Measurements from ENCODE around the gene EXOC6B. TPM values are rescaled to one million over a fixed set of nuclear protein-coding genes. Genes with fewer than 3 reads are reported as not detected.

EXOC6B gene
- total RNA-seq, 1 donor from 2014 or later = 45.6 TPM

DNA sequence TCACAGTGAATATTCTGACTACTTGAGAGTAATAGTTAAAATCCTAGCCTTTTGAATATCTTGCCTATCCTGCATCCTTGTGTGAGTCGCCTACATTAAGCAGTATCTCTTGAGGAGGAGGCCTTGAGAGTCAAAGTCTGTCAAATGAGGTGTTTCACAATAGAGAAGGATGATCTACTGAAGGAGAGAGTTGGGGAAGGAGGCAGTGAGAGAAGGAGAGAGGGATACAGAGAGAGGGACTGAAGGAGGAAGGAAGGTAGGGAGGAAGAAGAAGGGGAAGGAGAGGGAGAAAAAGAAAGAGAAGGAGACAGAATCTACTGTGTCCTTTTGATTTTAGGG lies 554.6 kb downstream of the EXOC6B start:
- no peak overlapping the region for H3K4me3 Mint-ChIP-seq (ENCODE audit: unreplicated experiment)
- no peaks in the 10 kb centered on the region for H3K36me3 Mint-ChIP-seq (ENCODE audit: low read depth, unreplicated experiment)
- no peak overlapping the region for H3K27ac Mint-ChIP-seq (ENCODE audit: unreplicated experiment)
- DNase-seq (ENCODE audit: low spot score) = no peak
- no peaks in the 10 kb centered on the region for H3K9me3 Mint-ChIP-seq (ENCODE audit: unreplicated experiment)
- peaks cover 2% of the 10 kb centered on the region for H3K27me3 Mint-ChIP-seq (ENCODE audit: unreplicated experiment)
- peaks cover 12% of the 10 kb centered on the region for H3K4me1 Mint-ChIP-seq (ENCODE audit: unreplicated experiment)
- TF ChIP-seq, protein P1, sequence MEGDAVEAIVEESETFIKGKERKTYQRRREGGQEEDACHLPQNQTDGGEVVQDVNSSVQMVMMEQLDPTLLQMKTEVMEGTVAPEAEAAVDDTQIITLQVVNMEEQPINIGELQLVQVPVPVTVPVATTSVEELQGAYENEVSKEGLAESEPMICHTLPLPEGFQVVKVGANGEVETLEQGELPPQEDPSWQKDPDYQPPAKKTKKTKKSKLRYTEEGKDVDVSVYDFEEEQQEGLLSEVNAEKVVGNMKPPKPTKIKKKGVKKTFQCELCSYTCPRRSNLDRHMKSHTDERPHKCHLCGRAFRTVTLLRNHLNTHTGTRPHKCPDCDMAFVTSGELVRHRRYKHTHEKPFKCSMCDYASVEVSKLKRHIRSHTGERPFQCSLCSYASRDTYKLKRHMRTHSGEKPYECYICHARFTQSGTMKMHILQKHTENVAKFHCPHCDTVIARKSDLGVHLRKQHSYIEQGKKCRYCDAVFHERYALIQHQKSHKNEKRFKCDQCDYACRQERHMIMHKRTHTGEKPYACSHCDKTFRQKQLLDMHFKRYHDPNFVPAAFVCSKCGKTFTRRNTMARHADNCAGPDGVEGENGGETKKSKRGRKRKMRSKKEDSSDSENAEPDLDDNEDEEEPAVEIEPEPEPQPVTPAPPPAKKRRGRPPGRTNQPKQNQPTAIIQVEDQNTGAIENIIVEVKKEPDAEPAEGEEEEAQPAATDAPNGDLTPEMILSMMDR (IDR thresholded peaks at IDR 0.05; ENCODE audit: unreplicated experiment) = no peak

DNA sequence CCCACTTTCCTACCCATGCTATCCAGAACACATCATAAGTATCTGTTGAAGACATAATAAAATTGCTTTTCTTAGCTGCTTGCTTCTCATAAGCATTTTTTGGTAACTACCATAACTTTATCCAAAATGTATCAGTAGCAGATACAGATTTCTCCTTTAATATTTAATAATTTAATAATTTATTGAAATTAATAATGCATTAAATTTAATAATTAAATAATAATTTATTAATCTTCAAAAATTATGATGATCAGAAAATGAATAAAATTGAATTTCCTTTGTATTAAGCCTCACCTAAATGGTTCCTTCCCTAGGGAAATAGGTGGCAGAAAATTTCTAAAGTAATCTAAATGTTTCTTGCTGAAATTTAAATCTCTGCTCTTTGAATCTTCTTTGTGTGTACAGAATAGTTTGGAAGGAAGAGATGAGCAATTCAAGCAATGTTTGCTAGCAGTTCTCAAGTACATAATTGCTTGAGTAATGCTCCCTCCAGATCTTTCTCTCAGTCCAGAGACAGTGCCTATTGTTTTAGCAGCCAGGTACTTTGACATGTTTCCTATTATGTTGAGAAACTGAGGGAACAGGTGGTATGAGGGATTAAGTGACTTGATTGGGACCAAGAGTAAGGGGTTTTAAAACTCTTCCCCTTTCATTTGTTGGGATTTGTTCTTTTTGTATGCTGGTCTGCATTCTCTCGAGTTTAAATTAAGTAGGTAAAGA lies 555.1 kb downstream of the EXOC6B start:
- Mint-ChIP-seq H3K9me3 (ENCODE audit: unreplicated experiment) (no peaks in the 10 kb centered on the region), H3K4me1 (ENCODE audit: unreplicated experiment) (peaks cover 12% of the 10 kb centered on the region), H3K36me3 (ENCODE audit: low read depth, unreplicated experiment) (no peaks in the 10 kb centered on the region), H3K27me3 (ENCODE audit: unreplicated experiment) (peaks cover 2% of the 10 kb centered on the region), H3K27ac (ENCODE audit: unreplicated experiment) (no peak overlapping the region), H3K4me3 (ENCODE audit: unreplicated experiment) (no peak overlapping the region)
- TF ChIP-seq, protein P1 (IDR thresholded peaks at IDR 0.05; ENCODE audit: unreplicated experiment) = no peak
- DNase-seq (ENCODE audit: low spot score) = no peak

DNA sequence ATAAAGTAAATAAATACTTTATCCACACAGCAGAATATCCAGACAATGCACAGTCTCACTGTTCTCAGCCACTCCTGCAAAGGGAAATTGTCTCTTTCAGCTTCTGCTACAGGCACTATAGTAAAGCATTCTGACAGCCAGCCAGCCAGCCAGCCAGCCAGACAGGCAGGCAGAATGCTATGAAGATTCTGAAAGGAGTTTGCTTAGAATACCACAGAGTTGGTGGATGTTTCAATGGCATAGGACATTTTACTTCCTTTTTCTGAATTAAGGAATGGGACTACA lies 562.1 kb downstream of the EXOC6B start:
- Mint-ChIP-seq H3K27me3 (ENCODE audit: unreplicated experiment) (no peaks in the 10 kb centered on the region), H3K9me3 (ENCODE audit: unreplicated experiment) (no peaks in the 10 kb centered on the region), H3K4me1 (ENCODE audit: unreplicated experiment) (no peaks in the 10 kb centered on the region), H3K36me3 (ENCODE audit: low read depth, unreplicated experiment) (no peaks in the 10 kb centered on the region), H3K27ac (ENCODE audit: unreplicated experiment) (no peak overlapping the region), H3K4me3 (ENCODE audit: unreplicated experiment) (no peak overlapping the region)
- TF ChIP-seq, protein P1 (IDR thresholded peaks at IDR 0.05; ENCODE audit: unreplicated experiment) = no peak
- DNase-seq (ENCODE audit: low spot score) = no peak

DNA sequence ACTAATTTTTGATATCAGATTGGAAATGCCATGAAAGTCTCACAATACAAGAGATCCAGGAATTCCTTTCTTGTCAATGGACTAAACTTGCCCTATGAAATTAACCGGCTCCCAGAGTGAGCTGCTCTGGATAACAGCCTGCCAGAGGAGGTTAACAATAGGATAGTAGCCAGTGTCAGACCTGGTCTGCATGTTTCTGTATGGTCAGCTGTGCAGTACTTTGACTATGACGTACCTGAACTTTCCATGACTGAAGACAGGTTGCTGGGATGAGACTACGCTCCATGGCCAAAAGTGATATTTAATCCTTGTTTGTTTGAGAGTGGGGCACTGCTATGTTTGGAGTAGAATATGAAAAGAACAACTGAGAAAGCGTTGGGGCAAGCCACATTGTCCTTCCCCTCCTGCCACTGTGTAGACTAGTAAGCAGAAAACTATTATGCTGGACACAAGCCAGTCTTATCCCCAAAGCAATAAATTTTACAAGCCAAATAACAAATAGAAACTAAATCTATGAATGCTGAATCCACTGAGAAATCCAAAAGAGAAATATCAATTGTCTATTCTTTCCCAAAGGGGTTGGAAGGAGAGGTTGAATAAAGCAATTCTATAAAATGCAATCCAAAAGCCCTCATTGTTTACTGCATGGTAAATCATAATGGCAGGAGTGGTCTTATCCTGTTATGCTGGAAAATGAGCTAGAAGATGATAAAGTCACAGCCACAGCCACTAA lies 562.6 kb downstream of the EXOC6B start:
- no peaks in the 10 kb centered on the region for H3K27me3 Mint-ChIP-seq (ENCODE audit: unreplicated experiment)
- no peaks in the 10 kb centered on the region for H3K9me3 Mint-ChIP-seq (ENCODE audit: unreplicated experiment)

GRCh38 chr2:72261076-72261475 lies 564.8 kb downstream of the EXOC6B start:
- Mint-ChIP-seq H3K4me1 (ENCODE audit: unreplicated experiment) (no peaks in the 10 kb centered on the region), H3K9me3 (ENCODE audit: unreplicated experiment) (no peaks in the 10 kb centered on the region), H3K27me3 (ENCODE audit: unreplicated experiment) (no peaks in the 10 kb centered on the region), H3K4me3 (ENCODE audit: unreplicated experiment) (no peak overlapping the region), H3K36me3 (ENCODE audit: low read depth, unreplicated experiment) (no peaks in the 10 kb centered on the region), H3K27ac (ENCODE audit: unreplicated experiment) (no peak overlapping the region)
- no peak for DNase-seq (ENCODE audit: low spot score)
- TF ChIP-seq, protein P1 (IDR thresholded peaks at IDR 0.05; ENCODE audit: unreplicated experiment) = no peak

More for the DNA sequence above, 562.6 kb downstream of the EXOC6B start:
- Mint-ChIP-seq H3K4me1 (ENCODE audit: unreplicated experiment) (no peaks in the 10 kb centered on the region), H3K27ac (ENCODE audit: unreplicated experiment) (no peak overlapping the region), H3K4me3 (ENCODE audit: unreplicated experiment) (no peak overlapping the region), H3K36me3 (ENCODE audit: low read depth, unreplicated experiment) (no peaks in the 10 kb centered on the region)
- TF ChIP-seq, protein P1 (IDR thresholded peaks at IDR 0.05; ENCODE audit: unreplicated experiment) = no peak
- DNase-seq (ENCODE audit: low spot score) = no peak
